A549 treated with GW870086 at 1 μM for 4 hours (cell line): ENCODE data around the gene CAB39L. TPM values are rescaled to one million over a fixed set of nuclear protein-coding genes. Genes with fewer than 3 reads are reported as not detected.

Source experiments
- total RNA-seq: library from RNA; stranded (reverse); fragments of 200-300 nt; extraction: Qiagen RNA extraction; gene quantifications from 5 replicates; pipeline ENCODE4 v1.2.3, GENCODE V29; 2022; ENCODE audit warnings: low read depth

The CAB39L gene
- total RNA-seq = 1.5 to 2.5 TPM (median 1.9 TPM) in 5 replicates

DNA sequence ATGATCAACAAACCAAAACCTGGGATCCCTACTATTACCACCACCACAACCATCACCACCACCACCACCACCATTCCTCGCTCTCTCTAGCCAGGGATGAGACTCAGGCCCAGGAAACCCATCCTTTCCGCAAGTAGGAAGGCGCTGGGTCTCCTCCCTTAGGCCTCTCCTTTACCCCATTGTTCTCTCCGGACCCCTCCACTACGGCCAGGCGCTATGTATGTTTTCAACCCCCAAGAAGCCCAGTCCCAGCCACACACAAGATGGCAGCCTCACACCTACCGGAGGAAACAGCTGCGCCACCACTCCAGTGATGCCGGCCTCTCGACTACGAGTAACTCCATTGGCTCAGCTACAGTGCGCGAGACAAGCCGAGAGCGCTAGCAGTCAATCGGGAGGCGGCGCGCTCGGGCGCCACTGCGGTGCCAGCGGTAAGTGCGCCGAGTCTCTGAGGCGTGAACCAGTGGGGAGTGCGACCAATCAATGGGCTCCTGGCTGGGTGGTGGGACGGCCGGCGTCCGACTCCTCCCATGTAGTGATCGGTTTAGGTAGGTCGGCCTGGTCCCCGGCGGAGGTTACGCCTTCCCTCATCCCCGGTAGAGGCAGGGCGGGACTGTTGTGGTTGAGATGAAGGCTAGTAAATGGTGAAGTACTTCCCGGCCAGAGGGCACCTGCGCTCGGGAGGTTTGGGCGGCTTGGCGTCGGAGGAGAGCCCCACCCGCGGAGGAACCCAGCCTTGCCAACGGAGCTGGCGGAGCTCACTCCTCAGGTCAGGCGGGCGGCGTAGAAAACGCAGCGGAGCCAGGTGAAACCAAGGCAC is at the start of gene CAB39L, which contains the start of gene SETDB2:
TSS of gene CAB39L (minus strand) at position 361 of the 820 bp plus-strand sequence. CDS start 61,154 bp downstream, outside the sequence.
TSS of gene SETDB2 (plus strand) at position 571 of the 820 bp plus-strand sequence. CDS start 7,620 bp downstream, outside the sequence.

Other genes starting within 250 kb of the CAB39L start
- gene MLNR, start 223.7 kb downstream of the CAB39L start, total RNA-seq = 0.34 to 0.63 TPM (median 0.61 TPM) in 3 of 5 replicates, not detected in the others
- 5.3 to 10.1 TPM (median 7.6 TPM) in 5 replicates for gene CDADC1, start 196.1 kb downstream of the CAB39L start, total RNA-seq
- gene SETDB2, start 210 bp upstream of the CAB39L start, total RNA-seq = 1.3 to 2.5 TPM (median 1.8 TPM) in 5 replicates
- gene PHF11, start 51.9 kb upstream of the CAB39L start, total RNA-seq = 6.0 to 6.9 TPM (median 6.2 TPM) in 5 replicates
- gene RCBTB1, start 141.5 kb upstream of the CAB39L start, total RNA-seq = 6.5 to 9.9 TPM (median 8.9 TPM) in 5 replicates
- gene ARL11, start 184.4 kb upstream of the CAB39L start, total RNA-seq = not detected in 5 replicates
- 47.2 to 70.1 TPM (median 66.2 TPM) in 5 replicates for gene EBPL, start 247.4 kb upstream of the CAB39L start, total RNA-seq